Measurements from ENCODE around the gene PARD6A. TPM values are rescaled to one million over a fixed set of nuclear protein-coding genes. Genes with fewer than 3 reads are reported as not detected.
A peak's percentile ranks its signal among the peaks of the same experiment; 100 is the strongest.

PARD6A gene
- total and polyA plus RNA-seq, 7 donors, result 4.2 to 16.6 (median 12.8) TPM

DNA sequence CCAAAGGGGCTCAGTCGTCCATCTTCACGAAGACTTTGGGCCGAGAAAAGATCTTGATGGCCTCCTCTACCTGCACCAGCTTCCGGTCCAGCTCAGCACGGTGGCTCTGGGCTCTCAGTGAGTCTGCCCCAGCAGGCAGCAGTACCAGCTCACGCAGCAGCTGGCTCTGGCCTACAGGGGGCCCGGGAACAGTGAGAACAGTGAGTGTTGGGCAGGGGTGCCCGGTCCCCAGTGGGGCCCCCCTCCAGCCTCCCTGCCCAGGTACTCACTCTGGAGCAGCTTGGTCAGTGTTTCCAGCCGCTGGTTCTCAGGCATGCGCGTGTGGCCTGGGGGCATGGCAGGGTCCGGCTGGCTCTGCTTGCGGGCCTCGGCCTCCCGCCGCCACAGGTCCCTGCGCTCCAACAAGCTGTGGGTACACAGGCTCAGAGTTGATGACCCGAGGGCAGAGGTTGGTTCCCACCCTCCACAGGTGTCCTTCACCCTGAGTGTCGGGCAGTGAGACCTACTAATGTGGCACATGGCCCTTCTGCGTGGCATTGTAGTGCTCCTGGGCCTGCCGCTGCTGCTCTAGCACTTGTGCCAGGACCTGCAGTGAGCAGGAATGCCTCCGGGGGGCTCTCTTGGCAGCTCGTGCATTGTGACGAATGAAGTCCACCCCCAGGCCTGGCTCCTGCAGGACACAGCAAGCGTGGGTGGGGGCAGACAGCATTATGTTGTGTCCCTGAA lies 2.6 kb downstream of the PARD6A start:
- peak; percentile 63 for DNase-seq
- no peak overlapping the region for H3K27ac ChIP-seq
- no peaks in the 10 kb centered on the region for H3K9me3 ChIP-seq
- TF ChIP-seq EP300 (IDR thresholded peaks at IDR 0.05), result no peak
- TF ChIP-seq POLR2AphosphoS5 (IDR thresholded peaks at IDR 0.05), result no peak
- TF ChIP-seq POLR2A (IDR thresholded peaks at IDR 0.05), result no peak
- TF ChIP-seq, protein P1, sequence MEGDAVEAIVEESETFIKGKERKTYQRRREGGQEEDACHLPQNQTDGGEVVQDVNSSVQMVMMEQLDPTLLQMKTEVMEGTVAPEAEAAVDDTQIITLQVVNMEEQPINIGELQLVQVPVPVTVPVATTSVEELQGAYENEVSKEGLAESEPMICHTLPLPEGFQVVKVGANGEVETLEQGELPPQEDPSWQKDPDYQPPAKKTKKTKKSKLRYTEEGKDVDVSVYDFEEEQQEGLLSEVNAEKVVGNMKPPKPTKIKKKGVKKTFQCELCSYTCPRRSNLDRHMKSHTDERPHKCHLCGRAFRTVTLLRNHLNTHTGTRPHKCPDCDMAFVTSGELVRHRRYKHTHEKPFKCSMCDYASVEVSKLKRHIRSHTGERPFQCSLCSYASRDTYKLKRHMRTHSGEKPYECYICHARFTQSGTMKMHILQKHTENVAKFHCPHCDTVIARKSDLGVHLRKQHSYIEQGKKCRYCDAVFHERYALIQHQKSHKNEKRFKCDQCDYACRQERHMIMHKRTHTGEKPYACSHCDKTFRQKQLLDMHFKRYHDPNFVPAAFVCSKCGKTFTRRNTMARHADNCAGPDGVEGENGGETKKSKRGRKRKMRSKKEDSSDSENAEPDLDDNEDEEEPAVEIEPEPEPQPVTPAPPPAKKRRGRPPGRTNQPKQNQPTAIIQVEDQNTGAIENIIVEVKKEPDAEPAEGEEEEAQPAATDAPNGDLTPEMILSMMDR (IDR thresholded peaks at IDR 0.05), result no peak
- intact Hi-C loops (cut with DNase I), result no loop called here
- no peak overlapping the region for H3K4me3 ChIP-seq
- peaks cover 6 to 18% (median 7%) of the 10 kb centered on the region in 4 donors for H3K36me3 ChIP-seq
- WGBS, 2 donors, result 84% methylated on average over 25 of the region's 25 CpGs
- no peaks in the 10 kb centered on the region for H3K27me3 ChIP-seq
- peaks cover 0 to 54% (median 47%) of the 10 kb centered on the region in 4 donors for H3K4me1 ChIP-seq

DNA sequence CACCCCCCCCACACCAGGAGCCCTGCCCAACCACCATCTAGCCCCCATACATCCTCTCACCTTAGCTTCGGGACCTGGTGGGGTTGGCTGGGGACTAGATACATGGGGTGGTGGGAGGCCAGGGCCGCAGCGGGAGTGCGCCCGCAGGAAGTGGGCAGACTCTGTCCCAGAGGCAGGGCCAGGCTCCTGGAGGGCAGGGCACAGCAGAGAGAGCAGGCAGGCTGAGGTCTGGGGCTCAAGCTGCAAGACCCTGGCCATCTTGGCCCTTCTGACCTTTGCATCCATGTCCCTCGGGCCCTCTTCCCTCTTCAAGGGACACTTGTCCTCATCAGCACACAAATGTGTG lies 3.1 kb downstream of the PARD6A start:
- Histone ChIP-seq H3K4me3 (no peak overlapping the region), H3K4me1 (peaks cover 0 to 52% (median 45%) of the 10 kb centered on the region in 4 donors), H3K27me3 (no peaks in the 10 kb centered on the region), H3K36me3 (peaks cover 6 to 18% (median 7%) of the 10 kb centered on the region in 4 donors), H3K27ac (no peak overlapping the region), H3K9me3 (no peaks in the 10 kb centered on the region)
- intact Hi-C loops (cut with DNase I), result no loop called here
- WGBS, 2 donors, result 93 to 95% methylated on average over 6 of the region's 6 CpGs
- DNase-seq, result peak; percentile 67
- TF ChIP-seq EP300 (IDR thresholded peaks at IDR 0.05) (no peak), POLR2A (IDR thresholded peaks at IDR 0.05) (no peak), POLR2AphosphoS5 (IDR thresholded peaks at IDR 0.05) (no peak)
- TF ChIP-seq, protein P1 (IDR thresholded peaks at IDR 0.05), result no peak

DNA sequence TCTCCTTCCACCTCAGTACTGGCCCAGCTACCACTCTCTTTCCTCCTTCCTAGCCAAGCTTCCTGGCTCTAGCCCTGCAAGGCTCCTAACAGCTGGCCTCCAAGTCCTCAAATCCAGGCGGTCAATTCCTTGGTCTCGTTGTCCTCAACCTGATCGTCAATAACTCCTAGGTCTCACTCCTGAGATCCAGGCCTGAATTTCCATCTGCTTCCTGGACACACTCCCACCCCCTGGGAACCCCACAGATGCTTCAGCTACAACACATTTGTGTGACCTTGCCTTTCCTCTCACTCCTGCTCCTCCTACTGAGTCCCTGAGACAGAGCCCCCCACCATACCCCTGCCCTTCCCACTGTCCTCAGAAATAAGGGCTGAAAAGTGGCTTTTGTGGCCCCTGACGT lies 3.5 kb downstream of the PARD6A start:
- Histone ChIP-seq H3K4me1 (peaks cover 0 to 48% (median 41%) of the 10 kb centered on the region in 4 donors), H3K36me3 (peaks cover 6 to 18% (median 7%) of the 10 kb centered on the region in 4 donors), H3K9me3 (no peaks in the 10 kb centered on the region), H3K27ac (no peak overlapping the region), H3K27me3 (no peaks in the 10 kb centered on the region), H3K4me3 (no peak overlapping the region)
- TF ChIP-seq POLR2A (IDR thresholded peaks at IDR 0.05) (no peak), EP300 (IDR thresholded peaks at IDR 0.05) (no peak), POLR2AphosphoS5 (IDR thresholded peaks at IDR 0.05) (no peak)
- TF ChIP-seq, protein P1 (IDR thresholded peaks at IDR 0.05), result no peak
- no peak for DNase-seq
- intact Hi-C loops (cut with DNase I), result no loop called here
- WGBS, 2 donors, result 92% methylated on average over 4 of the region's 4 CpGs

DNA sequence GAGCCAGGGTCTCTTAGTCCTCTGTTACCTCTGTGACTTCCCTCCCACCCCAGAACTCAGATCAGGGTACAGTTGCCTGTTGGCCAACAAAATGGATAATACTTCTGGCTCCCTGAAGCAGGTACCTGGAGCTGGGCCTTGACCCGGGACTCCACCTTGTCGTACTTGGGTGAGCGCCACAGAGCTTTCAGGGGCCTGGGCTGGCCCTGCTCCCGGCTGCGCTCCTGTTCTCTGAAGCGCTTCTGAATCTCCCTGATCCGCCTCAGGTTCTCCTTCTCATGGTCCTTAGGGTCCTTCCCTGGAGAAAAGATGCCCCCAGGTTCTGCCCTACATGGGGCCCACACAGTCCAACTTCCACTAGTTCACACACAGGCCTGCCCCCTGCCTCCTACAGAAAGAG lies 4.1 kb downstream of the PARD6A start:
- TF ChIP-seq POLR2A (IDR thresholded peaks at IDR 0.05), result no peak
- TF ChIP-seq, protein P1 (IDR thresholded peaks at IDR 0.05), result no peak
- TF ChIP-seq EP300 (IDR thresholded peaks at IDR 0.05), result no peak
- TF ChIP-seq POLR2AphosphoS5 (IDR thresholded peaks at IDR 0.05), result no peak
- H3K27ac ChIP-seq, result no peak overlapping the region
- WGBS, 2 donors, result 95 to 98% methylated on average over 7 of the region's 7 CpGs
- no peaks in the 10 kb centered on the region for H3K9me3 ChIP-seq
- H3K4me1 ChIP-seq, result peaks cover 0 to 42% (median 37%) of the 10 kb centered on the region in 4 donors
- no peak for DNase-seq
- H3K4me3 ChIP-seq, result no peak overlapping the region
- peaks cover 6 to 18% (median 7%) of the 10 kb centered on the region in 4 donors for H3K36me3 ChIP-seq
- intact Hi-C loops (cut with DNase I), result loop anchor here (5.0 kb wide), 2 partner anchors 118 to 183 kb away; partner anchors contain the start of genes AGRP and ATP6V0D1
- H3K27me3 ChIP-seq, result no peaks in the 10 kb centered on the region
